GM20431 (cell line): ENCODE results near the gene SNX11.
"Not testable (repeated sequence)": the region's sequence is repeated elsewhere in the genome, so short reads cannot be mapped to it uniquely, and the experiment has no call there.

Source experiments
- in situ Hi-C: fragments of 300-500 bp; cut with MseI, MboI; formaldehyde crosslinking; loops from one replicate; pipeline ENCODE4 v1.15.0; 2020; ENCODE audit warnings: low sequenced_read_pairs; ENCODE audit not compliant: unreplicated experiment

The SNX11 gene

GRCh38 chr17:48107137-48108055 lies at the start of gene SNX11:
SNX11 (plus strand) TSS chr17:48107766; CDS start chr17:48112044, 4,278 bp downstream.
- in situ Hi-C loops, result no loop called here

GRCh38 chr17:48058393-48059124 lies 49.0 kb upstream of the SNX11 start:
- in situ Hi-C loops, result no loop called here

- in situ Hi-C loops, result no loop called here
These were observed 48.4 kb upstream of the SNX11 start for GRCh38 chr17:48059125-48059668.

- in situ Hi-C loops, result no loop called here
These were observed 47.3 kb upstream of the SNX11 start for GRCh38 chr17:48060249-48060648.

- in situ Hi-C loops, result no loop called here
These were observed 45.3 kb upstream of the SNX11 start for GRCh38 chr17:48062273-48062672.

GRCh38 chr17:48064638-48065037 lies 42.9 kb upstream of the SNX11 start:
- in situ Hi-C loops, result no loop called here

- in situ Hi-C loops, result no loop called here
These were observed 41.4 kb upstream of the SNX11 start for GRCh38 chr17:48066192-48066591.

GRCh38 chr17:48066656-48067055 lies 40.9 kb upstream of the SNX11 start:
- in situ Hi-C loops, result no loop called here

GRCh38 chr17:48067245-48067644 lies 40.3 kb upstream of the SNX11 start:
- in situ Hi-C loops, result no loop called here

GRCh38 chr17:48067808-48068207 lies 39.8 kb upstream of the SNX11 start:
- in situ Hi-C loops, result not testable (repeated sequence)

GRCh38 chr17:48068491-48068961 lies 39.0 kb upstream of the SNX11 start:
- in situ Hi-C loops, result no loop called here

- in situ Hi-C loops, result loop anchor here (10.0 kb wide), 1 partner anchor 45 kb away; no protein-coding TSS in a partner anchor
These were observed 37.4 kb upstream of the SNX11 start for GRCh38 chr17:48070195-48070594.

GRCh38 chr17:48071654-48072053 lies 35.9 kb upstream of the SNX11 start:
- in situ Hi-C loops, result loop anchor here (10.0 kb wide), 1 partner anchor 47 kb away; no protein-coding TSS in a partner anchor

- in situ Hi-C loops, result loop anchor here (10.0 kb wide), 1 partner anchor 48 kb away; no protein-coding TSS in a partner anchor
These were observed 34.8 kb upstream of the SNX11 start for GRCh38 chr17:48072811-48073210.

- in situ Hi-C loops, result loop anchor here (10.0 kb wide), 1 partner anchor 49 kb away; no protein-coding TSS in a partner anchor
These were observed 33.9 kb upstream of the SNX11 start for GRCh38 chr17:48073566-48074094.

GRCh38 chr17:48074322-48075081 lies 33.1 kb upstream of the SNX11 start:
- in situ Hi-C loops, result loop anchor here (10.0 kb wide), 1 partner anchor 50 kb away; no protein-coding TSS in a partner anchor

- in situ Hi-C loops, result loop anchor here (10.0 kb wide), 1 partner anchor 52 kb away; no protein-coding TSS in a partner anchor
These were observed 30.4 kb upstream of the SNX11 start for GRCh38 chr17:48077152-48077551.

- in situ Hi-C loops, result no loop called here
These were observed 25.7 kb upstream of the SNX11 start for GRCh38 chr17:48081858-48082257.

- in situ Hi-C loops, result no loop called here
These were observed 22.6 kb upstream of the SNX11 start for GRCh38 chr17:48084932-48085331.
